Activated naive CD4-positive, alpha-beta T cell treated with anti-CD3 and anti-CD28 coated beads, Interleukin-2, amount 50 U/mL, for 72 hours (primary cell): ENCODE results near the gene AREG. TPM values are rescaled to one million over a fixed set of nuclear protein-coding genes. Genes with fewer than 3 reads are reported as not detected.
"Not testable (repeated sequence)": the region's sequence is repeated elsewhere in the genome, so short reads cannot be mapped to it uniquely, and the experiment has no call there.

Experiments used
- ATAC-seq, 2 donors: fragments of 150-1000 bp; cut with Tn5 transposase; 2 replicates each; pipeline ENCODE4 v1.10.0; 2021; ENCODE audit warnings: mild to moderate bottlenecking in 2 of 2, moderate library complexity in 2 of 2
- DNase-seq, 2 donors: peaks; one replicate each; pipeline ENCODE4 v3.0.0; 2021 to 2022; ENCODE audit warnings: low spot score in 2 of 2
- H3K27ac Mint-ChIP-seq, 2 donors: one replicate each; pipeline ENCODE4 v1.8.0; 2022; ENCODE audit warnings: mild to moderate bottlenecking in 2 of 2, mixed read lengths in 2 of 2
- H3K36me3 Mint-ChIP-seq, 2 donors: one replicate each; pipeline ENCODE4 v1.8.0; 2022; ENCODE audit warnings: mixed read lengths in 2 of 2
- H3K9me3 Mint-ChIP-seq, 2 donors: one replicate each; pipeline ENCODE4 v1.8.0; 2022; ENCODE audit warnings: mixed read lengths in 2 of 2
- total RNA-seq, 2 donors: library from RNA; stranded (reverse); gene quantifications; one replicate each; pipeline ENCODE4 v1.2.3, GENCODE V29; 2022

Gene AREG
- 1 to 10 TPM in 1 of 2 donors, under 1 TPM in 1; 0.49 to 2.1 TPM for total RNA-seq

- peak; percentile 90 to 93 for ATAC-seq
- peak; percentile 74 to 86 for DNase-seq
- Mint-ChIP-seq H3K27ac (peak within 1 kb of the TSS; percentile 2 to 76), H3K36me3 (no peaks in the 10 kb centered on the region), H3K9me3 (peaks cover 0 to 1% of the 10 kb centered on the region in 2 donors)
These were observed at the start of gene AREG for GRCh38 chr4:74444891-74445642. Gene AREG, plus strand, starts transcription at chr4:74445136. Its CDS starts 210 bp downstream, at chr4:74445346.

GRCh38 chr4:74395633-74396032, 49.3 kb upstream of the AREG start:
- Mint-ChIP-seq H3K9me3 (no peaks in the 10 kb centered on the region), H3K36me3 (peaks cover 0 to 6% of the 10 kb centered on the region in 2 donors)
- no peak for ATAC-seq

GRCh38 chr4:74397748-74398426, 47.0 kb upstream of the AREG start:
- no peaks in the 10 kb centered on the region for H3K9me3 Mint-ChIP-seq
- ATAC-seq (peak; percentile 66 to 74), DNase-seq (no peak)
- peak overlapping the region; percentile 92 to 96 for H3K27ac Mint-ChIP-seq
- peaks cover 0 to 6% of the 10 kb centered on the region in 2 donors for H3K36me3 Mint-ChIP-seq

More at GRCh38 chr4:74395633-74396032, 49.3 kb upstream of the AREG start:
- no peak for DNase-seq
- H3K27ac Mint-ChIP-seq, result no peak overlapping the region

- peak overlapping the region; percentile 92 to 96 for H3K27ac Mint-ChIP-seq
- not testable (repeated sequence) for H3K36me3 Mint-ChIP-seq, ATAC-seq, H3K9me3 Mint-ChIP-seq, DNase-seq
These were observed 45.9 kb upstream of the AREG start for GRCh38 chr4:74398894-74399589.

GRCh38 chr4:74400395-74400794, 44.5 kb upstream of the AREG start:
- H3K36me3 Mint-ChIP-seq, result peaks cover 0 to 6% of the 10 kb centered on the region in 2 donors
- H3K9me3 Mint-ChIP-seq, result no peaks in the 10 kb centered on the region
- no peak for DNase-seq
- no peak overlapping the region for H3K27ac Mint-ChIP-seq
- no peak for ATAC-seq

GRCh38 chr4:74402692-74403456, 42.1 kb upstream of the AREG start:
- peaks cover 0 to 6% of the 10 kb centered on the region in 2 donors for H3K36me3 Mint-ChIP-seq
- ATAC-seq, result no peak

GRCh38 chr4:74407891-74408290, 37.0 kb upstream of the AREG start:
- ATAC-seq (no peak), DNase-seq (no peak)
- Mint-ChIP-seq H3K27ac (no peak overlapping the region), H3K36me3 (no peaks in the 10 kb centered on the region), H3K9me3 (no peaks in the 10 kb centered on the region)

More at GRCh38 chr4:74402692-74403456, 42.1 kb upstream of the AREG start:
- no peak for DNase-seq
- Mint-ChIP-seq H3K27ac (no peak overlapping the region), H3K9me3 (no peaks in the 10 kb centered on the region)

GRCh38 chr4:74408639-74409038, 36.3 kb upstream of the AREG start:
- ATAC-seq, result no peak
- no peak overlapping the region for H3K27ac Mint-ChIP-seq
- H3K9me3 Mint-ChIP-seq, result no peaks in the 10 kb centered on the region
- no peaks in the 10 kb centered on the region for H3K36me3 Mint-ChIP-seq
- no peak for DNase-seq

- Mint-ChIP-seq H3K27ac (no peak overlapping the region), H3K9me3 (no peaks in the 10 kb centered on the region), H3K36me3 (no peaks in the 10 kb centered on the region)
- DNase-seq (no peak), ATAC-seq (no peak)
These were observed 34.7 kb upstream of the AREG start for GRCh38 chr4:74410272-74410671.

GRCh38 chr4:74412225-74412624, 32.7 kb upstream of the AREG start:
- ATAC-seq (no peak), DNase-seq (no peak)
- Mint-ChIP-seq H3K27ac (no peak overlapping the region), H3K9me3 (no peaks in the 10 kb centered on the region), H3K36me3 (no peaks in the 10 kb centered on the region)

- DNase-seq, result no peak
- Mint-ChIP-seq H3K9me3 (no peaks in the 10 kb centered on the region), H3K36me3 (no peaks in the 10 kb centered on the region), H3K27ac (no peak overlapping the region)
- no peak for ATAC-seq
These were observed 31.7 kb upstream of the AREG start for GRCh38 chr4:74413265-74413664.

- no peaks in the 10 kb centered on the region for H3K9me3 Mint-ChIP-seq
- no peak for ATAC-seq
These were observed 30.7 kb upstream of the AREG start for GRCh38 chr4:74414149-74414809.

GRCh38 chr4:74415602-74416300, 29.2 kb upstream of the AREG start:
- no peak for ATAC-seq
- H3K36me3 Mint-ChIP-seq, result no peaks in the 10 kb centered on the region
- DNase-seq, result no peak
- H3K9me3 Mint-ChIP-seq, result no peaks in the 10 kb centered on the region
- H3K27ac Mint-ChIP-seq, result peak overlapping the region in 1 of 2 donors; percentile 33

More at GRCh38 chr4:74414149-74414809, 30.7 kb upstream of the AREG start:
- DNase-seq, result no peak
- Mint-ChIP-seq H3K27ac (peak overlapping the region in 1 of 2 donors; percentile 11), H3K36me3 (no peaks in the 10 kb centered on the region)

- Mint-ChIP-seq H3K36me3 (no peaks in the 10 kb centered on the region), H3K9me3 (no peaks in the 10 kb centered on the region), H3K27ac (no peak overlapping the region)
- no peak for ATAC-seq
- no peak for DNase-seq
These were observed 26.8 kb upstream of the AREG start for GRCh38 chr4:74418063-74418670.

- DNase-seq, result no peak
- no peak for ATAC-seq
- Mint-ChIP-seq H3K36me3 (no peaks in the 10 kb centered on the region), H3K27ac (no peak overlapping the region), H3K9me3 (no peaks in the 10 kb centered on the region)
These were observed 24.1 kb upstream of the AREG start for GRCh38 chr4:74420863-74421262.
